Measurements from ENCODE around the gene TEX29. TPM values are rescaled to one million over a fixed set of nuclear protein-coding genes. Genes with fewer than 3 reads are reported as not detected.

The TEX29 gene
- polyA plus RNA-seq, 1 of the 3 experiments (the other 2 are of a cell fraction), result 0.18 TPM

DNA sequence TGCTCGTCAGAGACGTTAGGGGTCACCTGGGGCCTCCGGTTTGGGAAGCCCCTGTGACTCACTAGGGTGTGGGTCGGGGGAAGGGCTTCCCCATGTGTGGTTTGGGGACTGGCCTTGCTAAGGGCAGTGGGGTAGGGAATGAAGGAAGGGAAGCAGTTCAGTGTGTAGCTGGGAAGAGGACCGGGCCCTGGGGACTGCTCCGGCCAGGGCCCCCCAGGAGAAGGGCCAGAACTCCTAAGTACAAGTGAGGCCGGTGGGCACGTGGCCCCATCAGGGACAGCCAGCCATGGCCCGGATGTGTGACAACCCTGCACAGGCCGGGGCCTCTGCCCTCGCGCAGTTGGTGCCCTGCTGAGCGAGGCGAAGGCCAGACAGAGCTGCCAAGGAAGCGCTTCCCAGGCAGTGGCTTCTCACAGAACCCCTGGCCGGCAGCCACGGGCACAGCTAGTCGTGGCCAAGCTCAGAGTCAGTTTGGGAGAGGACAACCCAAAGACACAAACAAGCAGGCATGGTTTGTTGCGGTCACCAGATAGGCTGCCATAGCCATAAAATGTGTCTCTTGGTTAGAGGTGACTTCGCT is 25.7 kb downstream of the TEX29 start:
- Histone ChIP-seq H2AFZ (ENCODE audit: low read depth) (no peak overlapping the region), H3K9ac (no peak overlapping the region), H3F3A (replicated peaks; ENCODE audit: insufficient read depth) (no peaks in the 10 kb centered on the region), H3K27ac (ENCODE audit: low read depth in 2 of 2, low read length in 1 of 2) (no peak overlapping the region), H3K4me3 (ENCODE audit: low read depth in 2 of 2, low read length in 1 of 2) (no peak overlapping the region), H3K79me2 (ENCODE audit: insufficient read depth) (no peaks in the 10 kb centered on the region), H3K4me2 (no peak overlapping the region), H4K20me1 (ENCODE audit: insufficient read depth) (no peaks in the 10 kb centered on the region), H3K27me3 (ENCODE audit: insufficient read depth) (peaks cover 4% of the 10 kb centered on the region; the same call in 1 of the 2 replicates), H3K4me1 (ENCODE audit: control insufficient read depth in 1 of 2, insufficient read depth in 2 of 2, low read depth in 1 of 2, low read length in 1 of 2) (no peaks in the 10 kb centered on the region), H3K9me2 (no peaks in the 10 kb centered on the region), H3K9me3 (no peaks in the 10 kb centered on the region), H3K36me3 (replicated peaks in 1 of 2; ENCODE audit: control insufficient read depth in 1 of 2, insufficient read depth in 2 of 2, low read length in 1 of 2) (no peaks in the 10 kb centered on the region)
- CTCF ChIA-PET, result no interaction called here
- 33% methylated on average over 7 of the region's 20 CpGs for WGBS (ENCODE audit: low lambda C conversion rate)
- POLR2A ChIA-PET, result no interaction called here
- no peak for DNase-seq
- no peak for TF ChIP-seq RFX5 (IDR thresholded peaks at IDR 0.05; ENCODE audit: low read length)
- TF ChIP-seq TCF12 (IDR thresholded peaks at IDR 0.05), result no peak
- no peak for TF ChIP-seq MEF2A (IDR thresholded peaks at IDR 0.05; ENCODE audit: borderline replicate concordance, low read depth)
- no peak for TF ChIP-seq FOSL2 (IDR thresholded peaks at IDR 0.05; ENCODE audit: borderline replicate concordance, low read depth)
- no peak for TF ChIP-seq ELF1 (IDR thresholded peaks at IDR 0.05)
- no peak for TF ChIP-seq RCOR1 (IDR thresholded peaks at IDR 0.05; ENCODE audit: low read length)
- no peak for TF ChIP-seq GATA2 (CRISPR knock-in tag; IDR thresholded peaks at IDR 0.05)
- TF ChIP-seq, protein P1, sequence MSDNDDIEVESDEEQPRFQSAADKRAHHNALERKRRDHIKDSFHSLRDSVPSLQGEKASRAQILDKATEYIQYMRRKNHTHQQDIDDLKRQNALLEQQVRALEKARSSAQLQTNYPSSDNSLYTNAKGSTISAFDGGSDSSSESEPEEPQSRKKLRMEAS (IDR thresholded peaks at IDR 0.05; ENCODE audit: low read depth), result no peak
- no peak for TF ChIP-seq TAF1 (IDR thresholded peaks at IDR 0.05; ENCODE audit: borderline replicate concordance, low read depth, low read length)
- TF ChIP-seq REST (IDR thresholded peaks at IDR 0.05; ENCODE audit: low read depth, low read length), result no peak

- H3K36me3 ChIP-seq (replicated peaks in 1 of 2; ENCODE audit: control insufficient read depth in 1 of 2, insufficient read depth in 2 of 2, low read length in 1 of 2), result no peaks in the 10 kb centered on the region
- H4K20me1 ChIP-seq (ENCODE audit: insufficient read depth), result no peaks in the 10 kb centered on the region
- 12% methylated on average over 5 of the region's 6 CpGs for WGBS (ENCODE audit: low lambda C conversion rate)
- no peaks in the 10 kb centered on the region for H3F3A ChIP-seq (replicated peaks; ENCODE audit: insufficient read depth)
- no peak overlapping the region for H3K27ac ChIP-seq (ENCODE audit: low read depth in 2 of 2, low read length in 1 of 2)
- no peak overlapping the region for H3K4me2 ChIP-seq
- no peak overlapping the region for H3K9ac ChIP-seq
- CTCF ChIA-PET, result no interaction called here
- no peaks in the 10 kb centered on the region for H3K79me2 ChIP-seq (ENCODE audit: insufficient read depth)
- H3K9me2 ChIP-seq, result no peaks in the 10 kb centered on the region
- peaks cover 4% of the 10 kb centered on the region; the same call in 1 of the 2 replicates for H3K27me3 ChIP-seq (ENCODE audit: insufficient read depth)
- H3K4me1 ChIP-seq (ENCODE audit: control insufficient read depth in 1 of 2, insufficient read depth in 2 of 2, low read depth in 1 of 2, low read length in 1 of 2), result no peaks in the 10 kb centered on the region
- no peak for DNase-seq
- H3K4me3 ChIP-seq (ENCODE audit: low read depth in 2 of 2, low read length in 1 of 2), result no peak overlapping the region
- TF ChIP-seq TEAD4 (IDR thresholded peaks at IDR 0.05; ENCODE audit: borderline replicate concordance, insufficient read depth) (no peak), GATA2 (CRISPR knock-in tag; IDR thresholded peaks at IDR 0.05) (no peak), REST (IDR thresholded peaks at IDR 0.05; ENCODE audit: low read depth, low read length) (no peak), RAD21 (IDR thresholded peaks at IDR 0.05; ENCODE audit: low read length) (no peak), IRF3 (IDR thresholded peaks at IDR 0.05; ENCODE audit: low read depth, low read length) (no peak), SMC3 (IDR thresholded peaks at IDR 0.05; ENCODE audit: low read depth, low read length) (no peak), NRF1 (IDR thresholded peaks at IDR 0.05; ENCODE audit: low read depth, low read length) (no peak), YY1 (IDR thresholded peaks at IDR 0.05; ENCODE audit: low read depth) (no peak), MXI1 (IDR thresholded peaks at IDR 0.05; ENCODE audit: low read depth, low read length) (no peak), TAF1 (IDR thresholded peaks at IDR 0.05; ENCODE audit: borderline replicate concordance, low read depth, low read length) (no peak)
- H2AFZ ChIP-seq (ENCODE audit: low read depth), result no peak overlapping the region
- POLR2A ChIA-PET, result no interaction called here
- H3K9me3 ChIP-seq, result no peaks in the 10 kb centered on the region
Measured at GRCh38 chr13:111347438-111347837, 27.0 kb downstream of the TEX29 start.

Measured in SK-N-SH (cell line).